Amniotic stem cell (primary cell): ENCODE data around the gene SMAD2.
"Not testable (repeated sequence)": the region's sequence is repeated elsewhere in the genome, so short reads cannot be mapped to it uniquely, and the experiment has no call there.

Experiments used
- DNase-seq: peaks from one replicate; lab custom pipeline; 2025; lab: John Stamatoyannopoulos, UW

The SMAD2 gene

GRCh38 chr18:47842836-47843235 is 87.6 kb downstream of the SMAD2 start:
- no peak for DNase-seq

GRCh38 chr18:47838396-47838795 is 92.1 kb downstream of the SMAD2 start:
- DNase-seq: no peak

- no peak for DNase-seq
Measured at GRCh38 chr18:47832348-47832747, 98.1 kb downstream of the SMAD2 start.

- no peak for DNase-seq
Measured at GRCh38 chr18:47831351-47831750, 99.1 kb downstream of the SMAD2 start.

GRCh38 chr18:47830772-47831171 is 99.7 kb downstream of the SMAD2 start:
- no peak for DNase-seq

- no peak for DNase-seq
Measured at GRCh38 chr18:47829831-47830230, 100.6 kb downstream of the SMAD2 start.

- DNase-seq: not testable (repeated sequence)
Measured at GRCh38 chr18:47828031-47828430, 102.4 kb downstream of the SMAD2 start.

- no peak for DNase-seq
Measured at GRCh38 chr18:47826157-47827074, 104.0 kb downstream of the SMAD2 start.

GRCh38 chr18:47821314-47821713 is 109.1 kb downstream of the SMAD2 start:
- DNase-seq: no peak

- DNase-seq: no peak
Measured at GRCh38 chr18:47817795-47818077, 112.7 kb downstream of the SMAD2 start.

- no peak for DNase-seq
Measured at GRCh38 chr18:47817017-47817794, 113.3 kb downstream of the SMAD2 start.

- no peak for DNase-seq
Measured at GRCh38 chr18:47815486-47816270, 114.8 kb downstream of the SMAD2 start.

- no peak for DNase-seq
Measured at GRCh38 chr18:47809420-47809819, 121.0 kb downstream of the SMAD2 start.

- no peak for DNase-seq
Measured at GRCh38 chr18:47802802-47803201, 127.7 kb downstream of the SMAD2 start.

GRCh38 chr18:47801817-47802216 is 128.6 kb downstream of the SMAD2 start:
- no peak for DNase-seq

GRCh38 chr18:47800756-47801155 is 129.7 kb downstream of the SMAD2 start:
- no peak for DNase-seq

- no peak for DNase-seq
Measured at GRCh38 chr18:47800248-47800647, 130.2 kb downstream of the SMAD2 start.

- no peak for DNase-seq
Measured at GRCh38 chr18:47799376-47799775, 131.1 kb downstream of the SMAD2 start.

GRCh38 chr18:47798366-47798765 is 132.1 kb downstream of the SMAD2 start:
- DNase-seq: no peak

- no peak for DNase-seq
Measured at GRCh38 chr18:47797126-47797525, 133.3 kb downstream of the SMAD2 start.

GRCh38 chr18:47795434-47795814 is 135.0 kb downstream of the SMAD2 start:
- DNase-seq: no peak

GRCh38 chr18:47794725-47795433 is 135.6 kb downstream of the SMAD2 start:
- DNase-seq: no peak
